Measurements from ENCODE around the gene SCNN1B. TPM values are rescaled to one million over a fixed set of nuclear protein-coding genes. Genes with fewer than 3 reads are reported as not detected.

Gene SCNN1B
- total RNA-seq, 1 donor from 2014 or later = 0.79 TPM

- no peaks in the 10 kb centered on the region for H3K27me3 ChIP-seq (ENCODE audit: control insufficient read depth, insufficient read depth, low read length)
- FAIRE-seq (peak; percentile 82), DNase-seq (ENCODE audit: low read depth) (peak; percentile 85)
- H3K36me3 ChIP-seq (ENCODE audit: control insufficient read depth, insufficient read depth, low read length) = no peaks in the 10 kb centered on the region
- no peak overlapping the region for H3K4me3 ChIP-seq (ENCODE audit: low read depth, low read length)
- TF ChIP-seq CTCF (IDR thresholded peaks at IDR 0.05; ENCODE audit: insufficient read depth, low read length, severe bottlenecking) = no peak
These were observed 18.5 kb upstream of the SCNN1B start for GRCh38 chr16:23283571-23283970.

- no peaks in the 10 kb centered on the region for H3K36me3 ChIP-seq (ENCODE audit: control insufficient read depth, insufficient read depth, low read length)
These were observed 17.5 kb upstream of the SCNN1B start for GRCh38 chr16:23284584-23284983.

GRCh38 chr16:23286131-23286532 is 16.0 kb upstream of the SCNN1B start:
- H3K27me3 ChIP-seq (ENCODE audit: control insufficient read depth, insufficient read depth, low read length) = no peaks in the 10 kb centered on the region
- DNase-seq (ENCODE audit: low read depth) (peak; percentile 99), FAIRE-seq (peak; percentile 97)
- no peaks in the 10 kb centered on the region for H3K36me3 ChIP-seq (ENCODE audit: control insufficient read depth, insufficient read depth, low read length)
- TF ChIP-seq CTCF (IDR thresholded peaks at IDR 0.05; ENCODE audit: insufficient read depth, low read length, severe bottlenecking) = no peak
- no peak overlapping the region for H3K4me3 ChIP-seq (ENCODE audit: low read depth, low read length)

More at GRCh38 chr16:23284584-23284983, 17.5 kb upstream of the SCNN1B start:
- peak; percentile 35 for DNase-seq (ENCODE audit: low read depth)
- FAIRE-seq = no peak
- H3K27me3 ChIP-seq (ENCODE audit: control insufficient read depth, insufficient read depth, low read length) = no peaks in the 10 kb centered on the region
- TF ChIP-seq CTCF (IDR thresholded peaks at IDR 0.05; ENCODE audit: insufficient read depth, low read length, severe bottlenecking) = no peak
- no peak overlapping the region for H3K4me3 ChIP-seq (ENCODE audit: low read depth, low read length)

GRCh38 chr16:23288209-23288608 is 13.9 kb upstream of the SCNN1B start:
- no peak overlapping the region for H3K4me3 ChIP-seq (ENCODE audit: low read depth, low read length)
- FAIRE-seq (no peak), DNase-seq (ENCODE audit: low read depth) (peak; percentile 17)
- H3K27me3 ChIP-seq (ENCODE audit: control insufficient read depth, insufficient read depth, low read length) = no peaks in the 10 kb centered on the region
- TF ChIP-seq CTCF (IDR thresholded peaks at IDR 0.05; ENCODE audit: insufficient read depth, low read length, severe bottlenecking) = no peak
- H3K36me3 ChIP-seq (ENCODE audit: control insufficient read depth, insufficient read depth, low read length) = no peaks in the 10 kb centered on the region

DNA sequence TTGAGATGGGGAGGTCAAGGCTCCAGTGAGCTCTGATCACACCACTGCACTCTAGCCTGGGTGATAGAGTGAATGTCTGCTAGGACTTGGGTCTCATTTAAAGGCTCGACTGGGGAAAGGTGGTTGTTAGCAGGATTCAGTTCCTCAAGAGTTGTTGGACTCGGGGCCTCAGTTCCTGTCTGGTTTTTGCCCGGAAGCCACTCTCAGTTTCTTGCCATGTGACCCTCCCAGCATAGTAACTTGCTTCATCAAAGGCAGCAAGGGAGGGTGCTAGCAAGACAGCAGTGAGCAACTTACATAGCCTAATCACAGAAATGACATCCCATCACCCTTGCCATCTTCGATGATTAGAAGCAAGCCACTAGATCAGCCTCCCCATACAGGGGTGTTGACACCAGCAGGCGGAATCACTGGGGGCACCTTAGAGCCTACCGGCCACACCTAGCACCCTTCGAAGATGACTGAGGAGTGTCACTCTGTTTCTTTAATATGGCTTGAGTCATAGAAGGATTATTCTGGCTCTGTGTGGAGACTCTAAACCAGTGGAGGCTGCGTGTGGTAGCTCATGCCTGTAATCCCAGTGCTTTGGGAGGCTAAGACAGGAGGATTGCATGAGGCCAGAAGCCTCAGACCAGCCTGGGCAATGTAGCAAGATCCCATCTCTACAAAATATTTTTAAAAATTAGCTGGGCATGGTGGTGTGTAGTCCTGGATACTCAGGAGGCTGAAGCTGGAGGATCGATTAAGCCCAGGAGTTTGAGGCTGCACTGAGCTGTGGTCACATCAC is 13.2 kb upstream of the SCNN1B start:
- Histone ChIP-seq H3K4me3 (ENCODE audit: low read depth, low read length) (no peak overlapping the region), H3K27me3 (ENCODE audit: control insufficient read depth, insufficient read depth, low read length) (no peaks in the 10 kb centered on the region), H3K36me3 (ENCODE audit: control insufficient read depth, insufficient read depth, low read length) (no peaks in the 10 kb centered on the region)
- no peak for TF ChIP-seq CTCF (IDR thresholded peaks at IDR 0.05; ENCODE audit: insufficient read depth, low read length, severe bottlenecking)
- no peak for FAIRE-seq
- DNase-seq (ENCODE audit: low read depth) = no peak

Measured in bronchial epithelial cell (primary cell).